K562 (cell line): Measurements from ENCODE around the gene DBT. TPM values are rescaled to one million over a fixed set of nuclear protein-coding genes. Genes with fewer than 3 reads are reported as not detected.

Experiments used
- BCLAF1 ChIP-seq, 2 experiments: fragments of 450-650 bp in 1 of 2; IDR thresholded peaks; 2 replicates each; pipeline ENCODE4 v1.6.1; 2011 to 2017; ENCODE audit warnings: low read depth in 2 of 2, antibody characterized with exemption in 1 of 2, borderline replicate concordance in 1 of 2, low read length in 1 of 2, mild to moderate bottlenecking in 1 of 2, mixed read lengths in 1 of 2; ENCODE audit not compliant: control insufficient read depth in 1 of 2
- CEBPZ ChIP-seq: fragments of 150-350 bp; IDR thresholded peaks from 2 replicates; pipeline ENCODE4 v1.6.1; 2014; ENCODE audit warnings: low read depth, mild to moderate bottlenecking, low read length, borderline replicate concordance
- ELF2 ChIP-seq: fragments of 250-450 bp; sonication (Bioruptor Pico); IDR thresholded peaks from 2 replicates; pipeline ENCODE4 v1.5.0; 2021; ENCODE audit warnings: mild to moderate bottlenecking
- ETV1 ChIP-seq: fragments of 450-650 bp; conservative IDR thresholded peaks from 2 replicates; pipeline ENCODE4 v1.6.1; 2016; ENCODE audit warnings: missing genetic modification characterization, control low read depth, low read depth, missing compliant biosample characterization
- POLR2A ChIP-seq: fragments of 450-650 bp; conservative IDR thresholded peaks from 2 replicates; pipeline ENCODE4 v1.6.1; 2016
- RHOXF2B ChIP-seq: fragments of 250-450 bp; sonication (Bioruptor Pico); conservative IDR thresholded peaks from 2 replicates; pipeline ENCODE4 v1.5.1; 2021
- TAF9B ChIP-seq: fragments of 450-650 bp; IDR thresholded peaks from 2 replicates; pipeline ENCODE4 v1.6.1; 2018; ENCODE audit warnings: mild to moderate bottlenecking; ENCODE audit not compliant: partially characterized antibody
- ZFP36 ChIP-seq: fragments of 150-350 bp; IDR thresholded peaks from 2 replicates; pipeline ENCODE4 v1.6.1; 2018; ENCODE audit warnings: low read length, low read depth; ENCODE audit not compliant: partially characterized antibody
- polyA plus RNA-seq, 8 experiments: library from polyadenylated mRNA; depleted of rRNA in 4 of 8; stranded (reverse) in 5 of 8; unstranded in 3 of 8; fragments of >200 nt; fragmentation: Nextera tagmentation in 2 of 8; fragmentation: Illumina TruSeq in 1 of 8; extraction: Ambion mirVana in 2 of 8; extraction: Trizol in 1 of 8; gene quantifications; 2 replicates each; pipeline versions ENCODE4 v1.2.1 to v1.2.3, GENCODE V29; 2011 to 2014; ENCODE audit warnings: inconsistent platforms in 1 of 8, missing spikeins in 1 of 8
- total RNA-seq, 7 experiments: library from RNA; depleted of rRNA in 6 of 7; stranded (reverse); fragments of >200 nt in 6 of 7; fragmentation: Illumina TruSeq in 2 of 7; extraction: Trizol in 2 of 7; gene quantifications; 2 replicates each; pipeline versions ENCODE4 v1.2.1 to v1.2.3, GENCODE V29; 2011 to 2021; ENCODE audit warnings: low replicate concordance in 1 of 7
- TF ChIP-seq, protein P1 (sequence below): fragments of 450-650 bp; IDR thresholded peaks from 2 replicates; pipeline ENCODE4 v1.6.1; 2016; ENCODE audit warnings: missing biosample characterization, missing genetic modification characterization
- TF ChIP-seq, protein P2 (sequence below), 2 experiments: fragments of 450-650 bp; conservative IDR thresholded peaks; 2 replicates each; pipeline ENCODE4 v1.6.1; 2017; ENCODE audit warnings: mild to moderate bottlenecking in 2 of 2, moderate library complexity in 2 of 2
- TF ChIP-seq, protein P3 (sequence below): fragments of 250-450 bp; sonication (Bioruptor Pico); IDR thresholded peaks from 2 replicates; pipeline ENCODE4 v1.4.0; 2020; ENCODE audit warnings: borderline replicate concordance

The DBT gene
- total and polyA plus RNA-seq, 9 of the 15 experiments (the other 6 are each of a cell fraction or from before 2014, with no cell fraction given): 2.7 to 13.5 (median 7.3) TPM

DNA sequence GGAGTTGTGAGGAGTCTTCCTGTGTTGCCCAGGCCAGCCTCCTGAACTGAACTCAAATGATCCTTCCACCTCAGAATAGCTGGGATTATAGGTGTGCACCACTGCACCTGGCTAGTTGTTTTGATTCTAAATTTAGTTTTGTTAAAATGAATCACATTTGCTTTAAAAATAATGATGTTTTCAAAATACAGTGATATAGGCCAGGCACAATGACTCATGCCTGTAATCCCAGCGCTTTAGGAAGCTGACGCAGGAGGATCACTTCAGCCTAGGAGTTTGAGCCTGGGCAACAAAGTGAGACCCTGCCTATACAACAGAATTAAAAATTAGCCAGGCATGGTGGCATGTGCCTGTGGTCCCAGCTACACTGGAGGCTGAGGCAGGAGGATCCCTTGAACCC, 40.7 kb upstream of the DBT start (continued):
- TF ChIP-seq CEBPZ (no peak), BCLAF1 (IDR thresholded peaks at IDR 0.05; ENCODE audit: borderline replicate concordance in 1 of 2, control insufficient read depth in 1 of 2, low read depth in 2 of 2, low read length in 1 of 2) (no peak), TAF9B (no peak), ELF2 (CRISPR knock-in tag) (no peak), ZFP36 (no peak), POLR2A (no peak), ETV1 (tag) (no peak), RHOXF2B (CRISPR knock-in tag) (no peak)
- TF ChIP-seq, protein P1, sequence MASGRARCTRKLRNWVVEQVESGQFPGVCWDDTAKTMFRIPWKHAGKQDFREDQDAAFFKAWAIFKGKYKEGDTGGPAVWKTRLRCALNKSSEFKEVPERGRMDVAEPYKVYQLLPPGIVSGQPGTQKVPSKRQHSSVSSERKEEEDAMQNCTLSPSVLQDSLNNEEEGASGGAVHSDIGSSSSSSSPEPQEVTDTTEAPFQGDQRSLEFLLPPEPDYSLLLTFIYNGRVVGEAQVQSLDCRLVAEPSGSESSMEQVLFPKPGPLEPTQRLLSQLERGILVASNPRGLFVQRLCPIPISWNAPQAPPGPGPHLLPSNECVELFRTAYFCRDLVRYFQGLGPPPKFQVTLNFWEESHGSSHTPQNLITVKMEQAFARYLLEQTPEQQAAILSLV: no peak
- TF ChIP-seq, protein P2, sequence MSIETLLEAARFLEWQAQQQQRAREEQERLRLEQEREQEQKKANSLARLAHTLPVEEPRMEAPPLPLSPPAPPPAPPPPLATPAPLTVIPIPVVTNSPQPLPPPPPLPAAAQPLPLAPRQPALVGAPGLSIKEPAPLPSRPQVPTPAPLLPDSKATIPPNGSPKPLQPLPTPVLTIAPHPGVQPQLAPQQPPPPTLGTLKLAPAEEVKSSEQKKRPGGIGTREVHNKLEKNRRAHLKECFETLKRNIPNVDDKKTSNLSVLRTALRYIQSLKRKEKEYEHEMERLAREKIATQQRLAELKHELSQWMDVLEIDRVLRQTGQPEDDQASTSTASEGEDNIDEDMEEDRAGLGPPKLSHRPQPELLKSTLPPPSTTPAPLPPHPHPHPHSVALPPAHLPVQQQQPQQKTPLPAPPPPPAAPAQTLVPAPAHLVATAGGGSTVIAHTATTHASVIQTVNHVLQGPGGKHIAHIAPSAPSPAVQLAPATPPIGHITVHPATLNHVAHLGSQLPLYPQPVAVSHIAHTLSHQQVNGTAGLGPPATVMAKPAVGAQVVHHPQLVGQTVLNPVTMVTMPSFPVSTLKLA (conservative IDR thresholded peaks at IDR 0.05): no peak
- TF ChIP-seq, protein P3, sequence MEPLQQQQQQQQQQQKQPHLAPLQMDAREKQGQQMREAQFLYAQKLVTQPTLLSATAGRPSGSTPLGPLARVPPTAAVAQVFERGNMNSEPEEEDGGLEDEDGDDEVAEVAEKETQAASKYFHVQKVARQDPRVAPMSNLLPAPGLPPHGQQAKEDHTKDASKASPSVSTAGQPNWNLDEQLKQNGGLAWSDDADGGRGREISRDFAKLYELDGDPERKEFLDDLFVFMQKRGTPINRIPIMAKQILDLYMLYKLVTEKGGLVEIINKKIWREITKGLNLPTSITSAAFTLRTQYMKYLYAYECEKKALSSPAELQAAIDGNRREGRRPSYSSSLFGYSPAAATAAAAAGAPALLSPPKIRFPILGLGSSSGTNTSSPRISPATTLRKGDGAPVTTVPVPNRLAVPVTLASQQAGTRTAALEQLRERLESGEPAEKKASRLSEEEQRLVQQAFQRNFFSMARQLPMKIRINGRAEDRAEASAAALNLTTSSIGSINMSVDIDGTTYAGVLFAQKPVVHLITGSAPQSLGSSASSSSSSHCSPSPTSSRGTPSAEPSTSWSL (CRISPR knock-in tag): no peak
